Adrenal gland (tissue), 5 donors: ENCODE data around the gene CAVIN1.
"Not testable (repeated sequence)": the region's sequence is repeated elsewhere in the genome, so short reads cannot be mapped to it uniquely, and the experiment has no call there.

ENCODE experiments used
- CTCF ChIP-seq, 6 experiments: fragments of 450-650 bp in 4 of 6; fragments of 200-600 bp in 2 of 6; sonication (generic) in 1 of 6; IDR thresholded peaks; 1 replicate in 5 of 6; 2 replicates in 1 of 6; pipeline versions ENCODE4 v1.5.1 to v1.8.0; 2016 to 2021; ENCODE audit warnings: antibody characterized with exemption in 6 of 6, mild to moderate bottlenecking in 2 of 6, moderate library complexity in 1 of 6
- POLR2A ChIP-seq, 2 donors: fragments of 450-650 bp; IDR thresholded peaks; one replicate each; pipeline ENCODE4 v1.6.1; 2017; ENCODE audit warnings: antibody characterized with exemption in 2 of 2, mild to moderate bottlenecking in 2 of 2, moderate library complexity in 1 of 2
- donor health status: DM: no; HTN: no; CAD: no.

- not testable (repeated sequence) for TF ChIP-seq CTCF, POLR2A (IDR thresholded peaks at IDR 0.05)
Measured at GRCh38 chr17:42368310-42368709, 54.7 kb downstream of the CAVIN1 start.
